Spinal cord (tissue), 10 donors: Measurements from ENCODE around the gene RICTOR. TPM values are rescaled to one million over a fixed set of nuclear protein-coding genes. Genes with fewer than 3 reads are reported as not detected.
A peak's percentile ranks its signal among the peaks of the same experiment; 100 is the strongest.

Experiments used
- DNase-seq, 6 donors: peaks; one replicate each; pipeline versions ENCODE4 v3.0.0 to v3.0.0-alpha.2; 2013 to 2015; ENCODE audit warnings: low spot score in 6 of 6, low read depth in 4 of 6
- H3K27ac ChIP-seq: one replicate; pipeline ENCODE4 v1.5.1; 2013; ENCODE audit warnings: low read depth, low read length, control low read depth
- H3K27me3 ChIP-seq: one replicate; pipeline ENCODE4 v1.6.1; 2013; ENCODE audit warnings: low read length; ENCODE audit not compliant: control insufficient read depth, insufficient read depth
- H3K36me3 ChIP-seq: one replicate; pipeline ENCODE4 v1.6.1; 2013; ENCODE audit warnings: low read length; ENCODE audit not compliant: control insufficient read depth, insufficient read depth
- H3K4me1 ChIP-seq: one replicate; pipeline ENCODE4 v1.6.1; 2013; ENCODE audit warnings: low read length; ENCODE audit not compliant: control insufficient read depth, insufficient read depth
- H3K4me3 ChIP-seq: one replicate; pipeline ENCODE4 v1.5.1; 2013; ENCODE audit warnings: low read depth, low read length, control low read depth
- H3K9me3 ChIP-seq: one replicate; pipeline ENCODE4 v1.6.1; 2013; ENCODE audit warnings: low read length; ENCODE audit not compliant: control insufficient read depth, insufficient read depth
- WGBS: methylation state at CpG from one replicate; pipeline ENCODE4 v1.1.5; 2013; ENCODE audit warnings: missing lambda C conversion rate; ENCODE audit not compliant: insufficient coverage; 5-methylcytosine and 5-hydroxymethylcytosine counted together
- polyA plus RNA-seq, 2 donors: library from polyadenylated mRNA; unstranded; fragments of 120-200 nt; gene quantifications; one replicate each; pipeline ENCODE4 v1.2.1, GENCODE V29; 2013; ENCODE audit not compliant: insufficient read length in 2 of 2
- total RNA-seq, 2 donors: library from RNA; depleted of rRNA in 1 of 2; stranded (reverse); fragments of 120-200 nt in 1 of 2; fragments of >200 nt in 1 of 2; gene quantifications; one replicate each; pipeline versions ENCODE4 v1.2.3 to v1.2.4, GENCODE V29; 2013 to 2014
- donor health status: healthy.

The RICTOR gene
- total and polyA plus RNA-seq, 4 donors, result 17.9 to 100 (median 34.2) TPM

DNA sequence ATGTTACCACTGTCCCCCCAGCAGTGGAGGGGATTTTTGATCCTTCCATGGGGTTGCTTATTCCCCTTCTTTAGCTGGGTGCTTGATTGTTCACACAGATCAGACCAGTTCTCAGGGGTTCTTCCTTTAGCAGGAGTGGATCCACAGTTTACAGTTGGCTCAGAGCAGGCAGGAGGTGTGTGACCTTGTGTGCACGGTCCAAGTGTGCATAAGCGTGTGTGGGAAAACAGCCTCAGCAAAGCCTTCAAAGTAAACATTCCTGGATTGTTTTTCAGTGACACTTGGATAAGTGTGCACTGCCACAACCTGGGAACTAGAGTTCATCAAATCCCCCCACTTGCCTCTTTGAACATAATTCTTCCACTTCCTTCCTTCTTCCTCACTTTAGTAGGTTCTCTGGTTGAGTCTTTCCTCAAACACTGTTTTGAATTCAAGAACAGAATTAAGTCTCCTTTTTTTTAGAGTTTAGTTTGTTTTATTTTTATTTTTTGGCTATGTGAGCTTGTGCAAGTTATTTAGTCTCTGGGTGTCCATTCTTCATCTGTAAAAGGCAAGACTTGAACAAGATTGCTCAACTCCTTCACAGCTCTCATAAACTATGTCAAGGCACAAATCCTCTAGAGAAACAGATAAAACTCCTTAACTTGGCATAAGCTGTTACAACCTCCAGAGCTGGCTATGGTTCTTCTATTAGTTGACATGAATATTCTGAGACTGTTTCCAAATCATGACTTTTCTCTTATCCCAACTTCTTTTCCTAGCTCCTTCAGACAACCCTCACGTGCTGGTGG, 150.3 kb downstream of the RICTOR start:
- WGBS, result 75% methylated on average over 2 of the region's 3 CpGs
- Histone ChIP-seq H3K4me1 (no peaks in the 10 kb centered on the region), H3K27me3 (no peaks in the 10 kb centered on the region), H3K9me3 (no peaks in the 10 kb centered on the region), H3K36me3 (no peaks in the 10 kb centered on the region), H3K27ac (no peak overlapping the region), H3K4me3 (no peak overlapping the region)
- no peak for DNase-seq

DNA sequence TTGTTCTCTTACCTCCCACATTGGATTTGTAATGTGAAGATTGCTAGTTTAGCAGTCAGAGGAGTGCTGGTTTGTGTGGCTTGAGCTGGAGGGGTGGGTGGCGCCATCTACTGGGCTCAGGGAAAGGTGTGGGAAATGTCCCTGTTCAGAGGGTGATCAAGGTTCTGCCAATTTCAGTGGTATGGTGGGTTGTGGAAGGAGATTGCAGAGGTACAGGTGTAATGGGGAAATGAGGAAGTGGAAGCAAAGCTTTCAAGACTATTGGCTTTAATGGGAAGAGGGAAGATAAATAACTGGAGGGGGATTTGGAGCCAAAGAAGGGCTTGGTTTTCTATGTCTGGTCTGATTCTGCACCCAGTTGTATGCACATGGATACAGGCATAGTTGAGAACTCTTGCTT, 152.0 kb downstream of the RICTOR start:
- Histone ChIP-seq H3K4me1 (no peaks in the 10 kb centered on the region), H3K9me3 (no peaks in the 10 kb centered on the region), H3K27me3 (no peaks in the 10 kb centered on the region), H3K36me3 (no peaks in the 10 kb centered on the region), H3K4me3 (no peak overlapping the region), H3K27ac (no peak overlapping the region)
- peak in 5 of 6 donors; percentile 6 to 52 (median 9) for DNase-seq
- WGBS, result 9% methylated on average over 1 of the region's 1 CpG

DNA sequence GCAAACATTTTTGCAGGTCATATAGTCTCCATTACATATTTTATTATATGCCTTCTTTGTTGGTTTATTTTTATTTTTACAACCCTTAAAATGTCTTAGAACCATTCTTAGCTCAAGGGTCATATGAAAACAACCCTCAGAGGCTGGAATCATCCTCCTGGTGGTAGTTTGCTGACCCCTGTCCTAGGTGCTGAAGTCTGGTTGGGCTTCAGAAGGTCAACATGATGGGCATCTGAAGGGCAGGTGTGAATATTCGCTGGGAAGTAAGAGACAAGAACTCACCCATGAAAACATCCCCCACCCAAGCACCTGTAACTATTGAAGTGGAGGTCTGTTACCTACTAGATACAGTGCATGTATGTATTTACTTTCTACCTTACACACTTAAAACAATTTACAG, 153.0 kb downstream of the RICTOR start:
- no peak overlapping the region for H3K27ac ChIP-seq
- H3K36me3 ChIP-seq, result no peaks in the 10 kb centered on the region
- H3K4me1 ChIP-seq, result no peaks in the 10 kb centered on the region
- H3K27me3 ChIP-seq, result no peaks in the 10 kb centered on the region
- no CpG with 5 or more reads among the region's 1 CpG for WGBS
- no peak overlapping the region for H3K4me3 ChIP-seq
- no peaks in the 10 kb centered on the region for H3K9me3 ChIP-seq
- DNase-seq, result no peak

DNA sequence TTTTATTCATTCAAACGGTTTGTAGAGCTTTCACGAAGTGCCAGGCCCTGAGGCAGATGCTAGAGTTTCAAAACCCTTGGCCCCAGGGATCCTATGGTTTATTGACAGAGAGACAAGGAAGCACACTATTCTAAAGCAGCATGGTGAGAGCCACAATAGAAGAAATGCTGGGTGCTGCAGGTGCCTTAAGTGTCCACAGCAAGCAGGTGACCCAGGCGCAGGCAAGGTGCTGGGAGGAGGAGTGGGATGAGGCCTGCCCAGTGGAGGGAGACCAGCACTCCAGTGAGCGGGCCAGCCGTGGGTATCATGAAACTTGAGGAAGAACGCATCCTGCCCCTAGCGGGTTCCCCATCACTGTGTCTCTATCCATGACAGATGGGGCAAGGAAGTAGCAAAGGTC, 157.4 kb downstream of the RICTOR start:
- no peaks in the 10 kb centered on the region for H3K4me1 ChIP-seq
- no peak for DNase-seq
- H3K36me3 ChIP-seq, result no peaks in the 10 kb centered on the region
- no peak overlapping the region for H3K27ac ChIP-seq
- no peak overlapping the region for H3K4me3 ChIP-seq
- WGBS, result 63% methylated on average over 3 of the region's 7 CpGs
- H3K9me3 ChIP-seq, result no peaks in the 10 kb centered on the region
- no peaks in the 10 kb centered on the region for H3K27me3 ChIP-seq

DNA sequence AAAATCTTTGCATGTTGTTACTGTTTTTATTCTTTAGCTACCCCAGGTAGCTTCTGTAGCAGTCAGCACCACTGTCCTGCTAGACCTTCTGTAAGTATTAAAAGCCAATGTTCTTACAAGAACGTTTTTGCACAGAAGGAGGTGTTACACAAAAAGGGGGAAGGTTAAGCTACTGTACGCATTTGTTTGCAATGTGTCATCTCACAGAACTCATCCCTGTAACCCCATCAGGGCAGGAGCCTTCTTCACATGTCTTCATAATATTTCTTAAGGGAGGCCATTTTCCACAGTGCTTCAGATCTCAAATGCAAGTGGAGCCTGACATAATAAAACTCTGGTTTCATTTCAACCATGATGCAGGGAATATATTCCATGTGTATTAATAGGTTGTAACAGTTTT, 160.5 kb downstream of the RICTOR start:
- H3K9me3 ChIP-seq, result peaks cover 5% of the 10 kb centered on the region
- no peak overlapping the region for H3K4me3 ChIP-seq
- H3K27me3 ChIP-seq, result no peaks in the 10 kb centered on the region
- no peaks in the 10 kb centered on the region for H3K4me1 ChIP-seq
- no peak overlapping the region for H3K27ac ChIP-seq
- no peak for DNase-seq
- H3K36me3 ChIP-seq, result no peaks in the 10 kb centered on the region
- WGBS, result no CpG with 5 or more reads among the region's 2 CpGs

DNA sequence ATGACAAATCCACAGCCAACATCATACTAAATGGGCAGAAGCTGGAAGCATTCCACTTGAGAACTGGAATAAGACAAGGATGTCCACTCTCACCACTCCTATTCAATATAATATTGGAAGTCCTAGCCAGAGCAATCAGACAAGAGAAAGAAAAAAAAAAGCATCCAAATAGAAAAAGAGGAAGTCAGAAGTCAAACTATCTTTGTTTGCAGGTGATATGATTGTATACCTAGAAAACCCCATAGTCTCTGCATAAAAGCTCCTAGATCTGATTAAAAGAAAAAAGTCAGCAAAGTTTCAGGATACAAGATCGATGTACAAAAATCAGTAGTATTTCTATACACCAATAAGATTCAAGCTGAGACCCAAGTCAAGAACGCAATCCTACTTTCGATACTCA, 162.3 kb downstream of the RICTOR start:
- DNase-seq, result no peak

DNA sequence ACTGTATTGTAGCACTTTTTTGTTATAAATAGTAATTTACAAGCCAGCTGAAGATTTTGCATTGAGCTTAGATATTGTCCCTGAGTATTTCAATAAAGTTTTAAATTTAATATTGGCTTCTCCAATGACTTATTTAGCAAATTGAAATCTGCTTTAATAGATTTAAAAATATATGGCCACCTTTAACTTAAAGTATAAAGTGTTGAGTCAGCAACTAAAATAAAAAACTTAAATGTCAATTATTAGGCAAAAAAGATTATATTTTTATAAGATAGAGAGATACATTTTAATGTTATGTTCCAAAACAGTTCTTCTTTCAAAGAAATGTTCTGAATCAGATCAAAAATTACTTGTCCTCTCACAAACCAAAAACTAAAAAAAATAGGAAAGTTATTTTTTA, 167.7 kb downstream of the RICTOR start:
- Histone ChIP-seq H3K9me3 (peaks cover 5% of the 10 kb centered on the region), H3K27ac (no peak overlapping the region), H3K4me1 (no peaks in the 10 kb centered on the region), H3K27me3 (no peaks in the 10 kb centered on the region), H3K36me3 (no peaks in the 10 kb centered on the region), H3K4me3 (no peak overlapping the region)
- no peak for DNase-seq

More for the DNA sequence above, 162.3 kb downstream of the RICTOR start:
- no CpG with 5 or more reads among the region's 3 CpGs for WGBS
- Histone ChIP-seq H3K27me3 (no peaks in the 10 kb centered on the region), H3K4me3 (no peak overlapping the region), H3K36me3 (no peaks in the 10 kb centered on the region), H3K9me3 (peaks cover 5% of the 10 kb centered on the region), H3K27ac (no peak overlapping the region), H3K4me1 (no peaks in the 10 kb centered on the region)

DNA sequence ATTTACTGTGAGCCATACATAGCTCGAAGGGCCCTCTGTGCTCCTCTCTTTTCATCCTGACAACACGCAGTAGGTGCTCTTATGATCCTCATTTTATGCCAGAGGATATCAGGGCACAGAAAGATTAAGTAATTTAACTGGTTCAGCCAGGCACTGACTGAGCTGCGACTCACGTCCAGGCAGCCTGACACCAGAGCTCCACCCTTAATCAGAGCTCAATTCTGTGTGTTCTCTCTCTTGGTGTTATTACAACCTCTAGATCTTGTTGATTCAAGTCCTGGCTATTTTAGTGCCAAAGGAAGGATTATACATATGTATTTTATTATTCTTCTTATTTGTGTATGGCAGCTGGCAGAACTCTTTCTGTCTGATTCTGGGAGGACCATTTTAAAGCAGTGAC, 168.7 kb downstream of the RICTOR start:
- Histone ChIP-seq H3K4me1 (no peaks in the 10 kb centered on the region), H3K27ac (no peak overlapping the region), H3K4me3 (no peak overlapping the region), H3K36me3 (no peaks in the 10 kb centered on the region), H3K9me3 (peaks cover 5% of the 10 kb centered on the region), H3K27me3 (no peaks in the 10 kb centered on the region)
- 85% methylated on average over 4 of the region's 4 CpGs for whole genome bisulfite sequencing
- DNase-seq, result no peak

DNA sequence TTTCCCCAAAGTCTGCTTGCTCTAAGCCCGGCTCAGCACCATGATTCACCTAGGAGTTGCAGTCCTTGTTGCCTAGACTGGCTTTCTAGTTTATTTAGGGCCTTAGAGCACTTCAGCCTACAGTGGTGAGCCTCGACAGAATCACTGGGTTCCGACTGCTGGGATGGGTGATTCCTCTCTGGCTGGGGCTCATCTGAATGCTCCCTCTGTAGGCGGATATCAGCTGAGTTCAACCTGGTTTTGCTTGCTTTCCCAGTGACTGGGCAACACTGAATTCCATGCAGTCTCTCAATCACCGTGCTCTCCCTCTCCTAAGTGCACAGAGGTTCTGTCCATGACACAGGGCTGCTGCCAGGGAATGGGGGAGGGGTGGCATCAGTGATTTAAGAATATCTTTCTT, 174.3 kb downstream of the RICTOR start:
- H3K9me3 ChIP-seq, result peaks cover 6% of the 10 kb centered on the region
- no peak overlapping the region for H3K4me3 ChIP-seq
- 90% methylated on average over 4 of the region's 5 CpGs for WGBS
- H3K27me3 ChIP-seq, result no peaks in the 10 kb centered on the region
- H3K36me3 ChIP-seq, result no peaks in the 10 kb centered on the region
- DNase-seq, result no peak
- H3K27ac ChIP-seq, result no peak overlapping the region
- H3K4me1 ChIP-seq, result no peaks in the 10 kb centered on the region

DNA sequence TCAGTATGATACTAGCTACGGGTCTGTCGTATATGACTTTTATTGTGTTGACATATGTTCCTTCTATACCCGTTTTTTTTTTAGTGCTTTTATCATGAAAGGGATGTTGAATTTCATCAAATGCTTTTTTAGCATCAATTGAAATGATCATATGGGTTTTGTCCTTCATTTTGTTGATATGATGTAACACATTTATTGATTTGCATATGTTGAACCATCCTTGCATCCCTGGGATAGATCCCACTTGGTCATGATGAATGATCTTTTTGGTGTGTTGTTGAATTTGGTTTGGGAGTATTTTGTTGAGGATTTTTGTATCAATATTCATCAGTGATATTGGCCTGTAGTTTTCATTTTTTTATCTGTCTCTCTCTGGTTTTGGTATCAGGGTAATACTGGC, 177.4 kb downstream of the RICTOR start:
- Histone ChIP-seq H3K4me3 (no peak overlapping the region), H3K27me3 (no peaks in the 10 kb centered on the region), H3K27ac (no peak overlapping the region), H3K36me3 (no peaks in the 10 kb centered on the region), H3K4me1 (no peaks in the 10 kb centered on the region), H3K9me3 (peaks cover 8% of the 10 kb centered on the region)
- WGBS, result no CpG with 5 or more reads among the region's 3 CpGs
- DNase-seq, result no peak
